Skin epidermis (tissue), 12 donors: Measurements from ENCODE around the gene RNF224.
"Not testable (repeated sequence)": the region's sequence is repeated elsewhere in the genome, so short reads cannot be mapped to it uniquely, and the experiment has no call there.

Experiments
- H3K27ac ChIP-seq, 21 experiments: fragments of 200-600 bp; sonication (generic) in 11 of 21; one replicate each; pipeline ENCODE4 v1.5.0; 2020; ENCODE audit warnings: mild to moderate bottlenecking in 3 of 21, inconsistent platforms in 2 of 21, moderate library complexity in 2 of 21
- H3K4me3 ChIP-seq, 7 experiments: fragments of 200-600 bp; sonication (generic) in 2 of 7; one replicate each; pipeline ENCODE4 v1.5.0; 2020; ENCODE audit warnings: inconsistent platforms in 2 of 7, mild to moderate bottlenecking in 2 of 7, moderate library complexity in 1 of 7

RNF224 gene

DNA sequence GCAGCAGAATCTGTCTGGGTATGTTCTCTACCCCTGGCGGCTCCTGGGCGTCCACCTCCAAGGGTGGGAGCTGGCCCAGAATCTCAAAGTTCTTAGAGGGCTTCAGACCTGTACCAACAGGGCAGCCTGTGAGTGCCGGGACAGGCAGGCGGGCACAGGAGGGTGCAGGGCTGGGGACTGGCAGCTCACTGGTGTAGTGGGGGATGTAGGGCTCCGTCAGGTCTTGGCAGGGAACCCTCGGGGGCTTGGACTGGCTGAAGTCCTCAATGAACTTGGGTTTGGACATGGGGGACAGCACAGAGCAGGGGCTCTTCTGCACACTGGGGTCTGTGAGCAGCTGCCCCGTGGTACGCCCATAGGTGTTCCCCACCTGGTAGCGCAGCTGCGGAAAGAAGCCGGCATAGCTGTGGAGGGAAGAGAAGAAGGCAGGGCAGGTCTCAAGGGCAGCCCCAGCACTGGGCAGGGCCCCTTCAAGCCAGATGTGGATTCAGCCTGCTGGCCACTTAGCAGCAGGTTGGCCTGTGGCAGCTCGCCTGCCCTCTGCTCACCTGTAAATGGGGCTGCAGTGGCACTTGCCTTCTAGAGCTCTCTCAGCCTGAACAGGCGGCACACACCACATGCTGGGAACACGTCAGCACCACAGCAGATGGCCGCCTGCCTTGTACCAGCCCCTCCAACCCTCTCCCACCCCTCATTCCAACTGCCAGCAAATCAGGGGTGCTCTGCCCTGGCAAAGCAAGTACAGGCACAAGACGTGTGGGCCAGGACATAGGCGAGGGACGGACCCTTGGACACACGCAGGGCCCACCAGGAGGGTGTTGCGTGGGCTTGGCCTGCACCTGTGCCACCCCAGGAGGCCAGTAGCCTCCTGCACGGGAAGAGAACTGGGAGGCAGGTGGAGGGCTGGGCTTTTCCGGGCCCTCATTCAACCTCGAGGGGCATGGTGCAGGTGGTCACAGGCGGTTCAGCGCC, 18.4 kb downstream of the RNF224 start:
- H3K4me3 ChIP-seq: no peak overlapping the region
- H3K27ac ChIP-seq: no peak overlapping the region

DNA sequence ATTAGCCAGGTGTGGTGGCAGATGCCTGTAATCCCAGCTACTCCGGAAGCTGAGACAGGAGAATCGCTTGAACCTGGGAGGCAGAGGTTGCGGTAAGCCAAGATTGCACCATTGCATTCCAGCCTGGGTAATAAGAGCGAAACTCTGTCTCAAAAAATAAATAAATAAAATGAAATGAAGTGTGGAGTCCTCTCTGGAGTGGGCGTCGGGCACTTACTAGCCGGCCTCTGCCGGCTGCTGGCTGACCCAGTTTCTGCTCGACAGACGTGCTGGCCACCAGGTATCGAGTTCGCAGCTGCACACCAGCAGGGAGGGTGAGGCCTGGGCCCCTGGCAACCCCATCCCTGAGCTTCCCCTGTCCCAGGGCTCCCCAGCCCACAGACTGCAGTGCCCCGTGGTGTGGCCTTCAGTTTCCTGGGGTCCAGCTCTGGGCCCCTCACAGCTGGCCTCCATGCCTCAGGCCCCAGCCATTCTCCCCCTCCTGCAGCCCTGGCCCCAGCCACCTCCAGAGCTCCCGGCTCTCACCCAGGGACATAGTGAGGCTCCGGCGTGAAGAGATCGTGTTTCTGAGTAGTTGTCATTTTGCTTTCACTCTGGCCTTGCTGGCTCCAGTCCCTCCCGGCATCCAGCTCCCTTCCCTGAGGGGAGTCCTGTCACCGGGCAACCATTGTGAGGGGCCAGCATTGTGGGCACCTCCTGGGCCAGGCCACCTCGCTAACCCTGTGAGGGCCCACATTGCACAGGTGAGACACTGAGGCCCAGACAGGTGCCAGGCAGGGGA, 20.0 kb downstream of the RNF224 start:
- H3K4me3 ChIP-seq: no peak overlapping the region
- no peak overlapping the region for H3K27ac ChIP-seq

DNA sequence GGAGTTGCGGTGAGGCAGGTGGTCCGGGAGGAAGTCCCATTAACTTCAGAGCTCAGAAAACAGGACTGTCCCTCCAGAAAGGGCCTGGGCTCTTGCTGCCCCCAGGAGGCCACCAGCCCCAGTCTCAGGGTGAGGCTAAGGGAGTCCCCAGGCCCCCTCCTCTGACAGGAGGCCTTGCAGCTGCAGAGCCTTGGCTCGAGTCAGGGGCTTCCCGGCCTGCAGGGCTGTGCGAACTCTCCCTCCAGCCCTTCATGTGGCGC, 20.5 kb downstream of the RNF224 start:
- Histone ChIP-seq H3K27ac (no peak overlapping the region), H3K4me3 (no peak overlapping the region)

DNA sequence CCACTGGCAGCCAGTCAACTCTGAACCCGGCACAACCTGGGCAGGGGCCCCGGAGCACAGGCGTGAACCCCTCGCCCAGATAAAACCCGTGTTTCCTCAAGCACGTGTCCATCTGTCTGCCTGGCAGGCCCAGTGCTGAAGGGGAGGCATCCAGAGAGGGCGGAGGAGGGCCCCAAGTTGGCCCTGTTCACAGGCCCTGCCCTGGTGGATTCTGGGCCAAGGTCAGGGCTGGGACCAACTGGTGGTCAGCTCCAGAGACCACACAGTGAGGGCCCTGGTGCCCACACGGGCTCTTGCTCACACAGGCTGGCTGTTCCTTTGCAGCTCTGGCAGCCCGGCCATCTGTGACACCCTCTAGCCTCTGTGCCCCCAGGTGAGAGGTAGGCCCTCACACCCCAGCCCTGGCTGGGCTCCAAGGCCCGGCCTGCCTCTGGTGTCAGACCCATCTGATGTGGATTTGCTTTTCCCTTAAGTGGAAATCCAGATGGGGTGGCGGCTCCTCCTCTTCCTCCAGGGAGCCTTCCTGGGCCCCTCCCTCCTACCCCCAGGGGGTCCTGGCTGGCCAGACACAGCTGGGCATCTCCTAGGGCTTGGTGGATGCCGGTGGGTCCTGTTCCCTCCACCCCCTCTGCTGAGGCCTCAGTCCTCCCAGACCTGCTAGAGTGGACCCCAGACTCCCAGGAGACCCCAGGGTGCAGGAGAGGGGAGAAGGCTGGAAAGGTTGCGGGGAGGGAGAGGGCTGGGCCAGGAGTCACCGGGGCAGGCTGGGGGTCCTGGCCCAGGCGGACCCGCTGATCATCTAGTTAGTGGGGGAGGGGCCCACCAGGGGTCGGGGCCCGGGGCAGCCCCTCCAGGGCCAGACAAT, 23.3 kb downstream of the RNF224 start:
- Histone ChIP-seq H3K27ac (no peak overlapping the region), H3K4me3 (no peak overlapping the region)

DNA sequence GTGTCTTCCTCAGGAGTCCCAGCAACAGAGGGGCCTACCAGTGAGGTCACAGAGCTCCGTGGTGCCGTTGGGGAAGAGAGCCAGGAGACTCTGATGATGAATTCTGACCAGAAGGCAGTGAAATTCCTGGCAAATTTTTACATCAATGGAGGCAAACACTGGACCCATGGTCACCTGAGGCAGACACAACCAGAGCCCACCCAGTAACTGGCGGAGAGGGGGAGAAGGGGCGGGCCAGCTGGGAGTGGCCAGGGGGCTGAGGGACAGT, 23.8 kb downstream of the RNF224 start, which contains the start of gene STPG3:
TSS of gene STPG3 (plus strand) at position 93 of the 268 bp plus-strand sequence. CDS start at position 94, 1 bp downstream.
- no peak within 1 kb of the TSS for H3K4me3 ChIP-seq
- no peak within 1 kb of the TSS for H3K27ac ChIP-seq

DNA sequence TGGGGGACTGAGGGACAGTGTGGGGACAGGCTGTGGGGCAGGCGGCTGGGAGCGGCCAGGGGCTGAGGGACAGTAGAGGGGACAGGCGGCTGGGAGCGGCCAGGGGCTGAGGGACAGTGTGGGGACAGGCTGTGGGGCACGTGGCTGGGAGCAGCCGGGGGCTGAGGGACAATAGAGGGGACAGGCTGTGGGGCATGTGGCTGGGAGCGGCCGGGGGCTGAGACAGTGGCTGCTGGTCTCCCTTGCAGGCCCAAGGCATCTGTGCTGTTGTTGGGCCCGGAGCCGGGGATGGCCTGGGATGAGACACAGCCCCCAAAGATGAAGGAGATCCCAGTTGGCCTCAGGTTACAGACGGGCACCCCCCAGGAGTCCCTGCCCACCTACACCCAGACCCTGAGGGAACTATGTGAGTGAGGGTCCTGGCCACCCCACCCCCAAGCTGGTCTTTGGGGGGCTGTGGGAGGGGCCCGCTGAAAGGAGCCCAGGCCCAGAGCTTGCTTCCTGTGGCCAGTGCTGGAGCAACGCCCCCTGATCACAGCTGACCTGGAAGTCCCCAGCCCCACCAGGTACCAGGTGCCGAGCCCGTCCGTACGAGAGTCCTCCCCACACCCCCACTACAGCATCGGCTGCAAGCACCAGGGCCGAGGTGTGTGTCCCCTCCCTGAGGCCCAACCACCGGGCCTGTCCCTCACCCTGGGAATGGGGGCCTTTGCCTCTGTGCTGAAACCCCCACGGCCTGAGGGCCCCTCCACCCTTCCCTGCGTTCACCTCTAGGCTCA, 24.4 kb downstream of the RNF224 start:
- Histone ChIP-seq H3K27ac (no peak overlapping the region), H3K4me3 (no peak overlapping the region)

DNA sequence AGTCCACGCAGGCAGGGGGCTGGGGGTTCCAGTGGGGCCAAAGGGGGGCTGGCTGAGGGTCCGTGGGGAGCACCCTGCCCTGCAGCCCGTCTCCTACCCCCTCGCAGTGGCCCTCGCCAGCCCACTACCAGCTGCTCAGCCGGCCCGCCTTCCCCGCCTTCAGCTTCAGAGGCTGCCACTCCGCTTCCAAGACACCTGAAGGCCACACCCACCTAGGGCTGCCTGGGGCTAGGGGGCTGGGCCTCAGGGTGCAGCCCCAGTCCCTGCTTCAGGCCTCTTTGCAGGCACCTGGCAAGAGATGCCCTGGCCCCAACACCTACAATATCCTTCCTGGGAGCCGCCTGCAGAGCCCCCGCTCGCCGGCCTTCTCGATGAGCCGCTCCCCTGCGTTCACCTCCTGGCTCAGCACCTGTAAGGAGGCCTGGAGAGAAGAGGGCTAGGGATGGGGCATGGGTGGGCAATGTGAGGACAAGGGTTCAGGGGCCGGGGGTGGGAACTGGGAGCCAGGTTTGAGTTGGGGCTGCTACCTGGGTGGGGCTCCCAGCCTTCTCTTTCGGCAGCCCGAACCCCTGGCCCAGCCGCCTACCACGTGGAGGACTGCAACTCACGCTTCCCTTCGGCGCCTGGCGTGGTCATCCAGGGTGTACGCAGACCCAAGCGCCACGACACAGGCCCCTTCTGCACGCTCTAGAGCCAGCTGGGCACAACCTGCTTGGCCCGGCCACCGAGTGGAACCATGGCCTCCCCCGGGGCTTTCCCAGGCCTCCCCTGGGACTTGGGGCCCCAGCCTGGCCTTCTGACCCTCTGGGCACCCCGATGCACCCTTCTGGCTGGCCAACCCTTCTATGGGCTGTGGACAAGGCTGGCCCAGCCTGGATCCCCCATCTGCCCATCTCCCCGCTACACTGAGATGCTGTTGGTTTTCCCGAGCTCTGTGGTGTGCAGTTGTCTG, 25.5 kb downstream of the RNF224 start:
- no peak overlapping the region for H3K27ac ChIP-seq
- no peak overlapping the region for H3K4me3 ChIP-seq

DNA sequence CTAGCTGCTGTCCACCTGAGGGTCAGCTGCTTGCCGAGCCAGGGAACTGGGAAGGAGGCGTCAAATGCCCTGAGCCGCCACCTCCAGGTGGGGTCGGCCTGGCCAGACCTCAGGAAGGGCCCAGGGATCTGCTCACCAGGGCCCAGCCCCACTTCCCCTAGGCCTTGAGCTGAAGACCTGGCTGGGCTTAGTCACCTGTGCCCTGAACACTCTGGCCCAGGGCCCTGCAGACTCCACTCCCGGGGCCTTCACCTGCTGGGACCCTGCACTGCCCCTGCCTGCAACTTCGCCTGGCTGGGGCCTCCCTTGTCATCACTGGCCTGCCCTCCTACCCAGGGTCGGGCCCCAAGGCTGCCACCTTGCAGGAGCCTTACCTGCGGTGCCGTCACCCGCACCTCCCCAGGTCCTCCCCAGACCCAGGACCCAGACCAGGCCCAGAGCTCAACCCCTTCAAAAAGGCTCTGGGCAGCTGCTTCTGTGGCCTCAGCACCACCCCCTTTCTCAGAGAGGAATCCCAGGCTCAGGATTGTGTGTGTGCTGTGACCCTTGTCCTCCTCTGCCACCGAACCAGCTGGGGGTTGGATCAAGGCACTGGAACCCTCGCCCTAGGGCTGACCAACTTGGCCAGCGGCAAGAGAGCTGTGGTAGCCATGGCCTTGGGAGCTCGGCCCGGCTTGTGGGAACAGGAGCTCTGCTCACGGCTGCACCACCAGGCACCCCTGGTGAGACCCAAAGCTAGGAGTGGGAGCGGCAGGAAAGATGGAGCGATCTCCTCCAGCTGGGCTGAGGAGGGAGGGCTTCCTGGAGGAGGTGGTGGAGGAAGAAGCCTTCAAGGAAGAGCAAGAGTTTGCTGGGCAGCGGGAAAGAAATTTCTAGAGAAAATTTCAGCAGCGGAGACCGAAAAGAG, 26.7 kb downstream of the RNF224 start:
- peak overlapping the region in 16 of 21 experiments; percentile 75 to 95 (median 84) for H3K27ac ChIP-seq

DNA sequence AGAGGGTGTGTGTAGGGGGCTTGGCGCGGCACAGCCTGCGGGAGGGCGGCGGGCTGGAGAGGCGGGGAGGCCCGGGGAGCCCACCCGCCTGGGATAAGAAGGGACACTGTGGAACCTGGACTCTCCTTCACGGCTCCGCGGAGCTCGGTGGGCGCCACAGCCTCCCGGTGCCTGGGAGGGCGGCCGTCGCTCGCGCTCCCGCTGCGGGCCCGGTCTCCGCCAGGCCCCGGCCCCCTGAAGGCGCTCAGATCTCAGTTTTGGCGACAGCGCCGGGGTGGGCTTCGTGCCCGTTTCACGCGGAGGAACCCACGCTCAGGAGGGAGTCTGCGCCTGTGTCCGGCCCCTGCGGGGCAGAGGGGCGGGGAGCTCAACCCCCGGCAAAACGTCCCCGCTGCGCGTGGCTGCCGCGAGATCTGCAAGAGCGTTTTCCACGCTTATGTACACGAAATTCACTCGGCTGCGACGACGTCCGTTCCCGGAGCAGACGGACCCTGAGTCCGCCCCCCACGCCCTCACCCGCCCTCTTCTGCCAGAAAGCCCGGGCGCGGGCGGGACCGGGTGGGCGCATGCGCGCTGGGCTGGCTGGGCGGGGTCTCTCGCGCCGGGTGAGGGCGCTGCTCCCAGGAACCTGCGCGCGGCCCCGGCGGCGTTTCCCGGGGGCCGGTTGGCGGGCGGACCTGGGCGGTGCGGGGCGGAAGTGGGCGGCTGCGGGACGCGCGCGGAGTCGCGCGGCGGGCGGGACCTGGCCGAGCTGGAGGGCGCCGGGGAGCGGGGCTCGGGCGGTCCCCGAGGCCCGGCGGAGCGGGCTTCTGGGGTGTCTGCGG, 27.5 kb downstream of the RNF224 start, which contains the start of gene NELFB:
TSS of gene NELFB (plus strand) at position 704 of the 824 bp plus-strand sequence.
- peak within 1 kb of the TSS; percentile 73 to 100 (median 99) for H3K4me3 ChIP-seq
- H3K27ac ChIP-seq: peak within 1 kb of the TSS; percentile 27 to 95 (median 87)

More for the DNA sequence above, 26.7 kb downstream of the RNF224 start:
- peak overlapping the region; percentile 73 to 100 (median 99) for H3K4me3 ChIP-seq

DNA sequence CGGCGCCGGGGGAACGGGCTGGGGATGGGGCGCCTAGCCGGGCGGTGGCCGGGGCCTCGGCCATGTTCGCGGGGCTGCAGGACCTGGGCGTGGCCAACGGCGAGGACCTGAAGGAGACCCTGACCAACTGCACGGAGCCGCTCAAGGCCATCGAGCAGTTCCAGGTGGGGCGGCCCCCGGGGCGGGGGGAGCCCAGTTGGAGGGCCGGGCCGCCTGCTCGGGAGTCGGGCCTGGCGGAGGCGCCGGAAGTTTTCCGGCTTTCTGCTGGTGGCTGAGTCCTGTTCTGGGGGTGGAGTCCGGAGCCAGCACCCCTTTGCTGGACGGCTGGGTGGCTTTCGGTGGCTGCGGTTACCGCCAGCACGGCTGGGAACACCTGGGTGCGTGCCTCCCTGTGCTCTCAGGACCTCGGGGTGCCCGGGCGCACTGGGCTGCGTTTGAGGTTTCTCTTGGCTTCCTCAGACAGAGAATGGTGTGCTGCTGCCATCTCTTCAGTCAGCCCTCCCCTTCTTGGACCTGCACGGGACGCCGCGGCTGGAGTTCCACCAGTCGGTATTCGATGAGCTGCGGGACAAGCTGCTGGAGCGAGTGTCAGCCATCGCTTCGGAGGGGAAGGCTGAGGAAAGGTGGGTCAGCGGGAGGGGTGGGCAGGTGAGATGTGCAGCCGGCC, 28.3 kb downstream of the RNF224 start:
- Histone ChIP-seq H3K27ac (peak overlapping the region; percentile 27 to 95 (median 87)), H3K4me3 (peak overlapping the region; percentile 73 to 100 (median 99))

DNA sequence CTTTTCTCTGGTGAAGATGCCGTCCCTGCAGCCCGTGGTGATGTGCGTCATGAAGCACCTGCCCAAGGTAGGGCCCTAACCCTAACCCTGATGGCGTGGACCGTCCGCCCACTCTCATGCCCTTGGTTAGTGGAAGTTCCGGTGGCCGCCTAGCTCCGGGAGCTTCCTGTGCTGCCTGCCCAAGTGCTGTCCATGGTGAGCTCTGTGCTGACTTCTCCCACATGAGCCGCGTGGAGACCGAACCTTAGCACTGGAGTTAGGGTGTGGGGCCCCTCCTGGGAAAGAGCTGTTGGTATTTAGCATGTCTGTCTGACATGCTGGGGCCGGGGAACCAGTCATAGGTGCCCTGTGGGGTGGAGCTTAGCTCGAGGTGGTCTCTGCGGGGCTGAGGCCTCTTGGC, 29.1 kb downstream of the RNF224 start:
- Histone ChIP-seq H3K27ac (peak overlapping the region in 2 of 21 experiments; percentile 89 to 95), H3K4me3 (peak overlapping the region in 6 of 7 experiments; percentile 73 to 100 (median 100))

DNA sequence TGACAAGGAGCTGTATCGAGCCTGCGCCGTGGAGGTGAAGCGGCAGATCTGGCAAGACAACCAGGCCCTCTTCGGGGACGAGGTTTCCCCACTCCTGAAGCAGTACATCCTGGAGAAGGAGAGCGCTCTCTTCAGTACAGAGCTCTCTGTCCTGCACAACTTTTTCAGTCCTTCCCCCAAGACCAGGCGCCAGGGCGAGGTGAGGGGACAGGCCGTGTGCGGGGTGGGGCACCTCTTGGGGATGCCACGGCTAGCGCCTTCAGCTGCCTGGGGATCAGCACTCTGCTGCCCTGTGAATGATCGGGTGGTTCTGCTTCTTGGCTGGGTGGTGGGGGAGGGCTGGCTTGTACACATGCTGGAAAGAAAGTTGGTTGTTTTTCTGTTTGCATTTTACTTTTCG, 29.6 kb downstream of the RNF224 start:
- Histone ChIP-seq H3K4me3 (no peak overlapping the region), H3K27ac (no peak overlapping the region)

DNA sequence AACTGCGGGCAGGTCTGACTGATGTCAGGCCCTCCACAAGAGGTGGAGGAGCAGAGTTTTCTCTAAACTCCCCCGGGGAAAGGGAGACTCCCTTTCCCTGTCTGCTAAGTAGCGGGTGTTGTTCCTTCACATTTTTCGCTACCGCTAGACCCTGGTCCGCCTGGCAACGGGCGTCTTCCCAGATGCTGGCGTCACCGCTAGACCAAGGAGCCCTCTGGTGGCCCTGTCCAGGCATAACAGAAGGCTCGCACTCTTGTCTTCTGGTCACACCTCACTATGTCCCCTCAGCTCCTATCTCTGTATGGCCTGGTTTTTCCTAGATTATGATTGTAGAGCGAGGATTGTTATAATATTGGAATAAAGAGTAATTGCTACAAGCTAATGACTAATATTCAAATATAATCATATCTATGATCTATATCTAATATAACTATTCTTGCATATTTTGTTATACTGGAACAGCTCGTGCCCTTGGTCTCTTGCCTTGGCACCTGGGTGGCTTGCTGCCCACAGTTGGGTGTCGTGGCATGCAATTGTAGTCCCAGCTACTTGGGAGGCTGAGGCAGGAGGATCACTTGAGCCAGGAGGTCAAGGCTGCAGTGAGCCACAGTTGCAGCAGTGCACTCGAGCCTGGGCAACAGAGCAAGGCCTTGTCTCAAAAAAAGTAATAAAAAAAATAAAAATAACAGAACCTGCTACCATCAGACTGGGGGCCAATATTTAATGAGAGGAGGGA, 35.0 kb downstream of the RNF224 start:
- not testable (repeated sequence) for H3K4me3 ChIP-seq, H3K27ac ChIP-seq

DNA sequence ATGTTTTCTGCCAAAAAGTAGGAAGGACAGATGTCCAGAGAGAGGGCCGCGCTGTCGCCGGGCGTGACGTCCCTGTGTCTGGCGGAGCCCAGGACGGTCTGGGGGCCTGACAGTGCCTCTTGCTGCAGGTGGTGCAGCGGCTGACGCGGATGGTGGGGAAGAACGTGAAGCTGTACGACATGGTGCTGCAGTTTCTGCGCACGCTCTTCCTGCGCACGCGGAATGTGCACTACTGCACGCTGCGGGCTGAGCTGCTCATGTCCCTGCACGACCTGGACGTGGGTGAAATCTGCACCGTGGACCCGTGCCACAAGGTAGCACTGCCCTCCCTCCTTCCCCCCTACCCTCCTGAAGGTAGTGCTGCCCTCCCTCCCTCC, 35.6 kb downstream of the RNF224 start:
- H3K4me3 ChIP-seq: no peak overlapping the region
- no peak overlapping the region for H3K27ac ChIP-seq

DNA sequence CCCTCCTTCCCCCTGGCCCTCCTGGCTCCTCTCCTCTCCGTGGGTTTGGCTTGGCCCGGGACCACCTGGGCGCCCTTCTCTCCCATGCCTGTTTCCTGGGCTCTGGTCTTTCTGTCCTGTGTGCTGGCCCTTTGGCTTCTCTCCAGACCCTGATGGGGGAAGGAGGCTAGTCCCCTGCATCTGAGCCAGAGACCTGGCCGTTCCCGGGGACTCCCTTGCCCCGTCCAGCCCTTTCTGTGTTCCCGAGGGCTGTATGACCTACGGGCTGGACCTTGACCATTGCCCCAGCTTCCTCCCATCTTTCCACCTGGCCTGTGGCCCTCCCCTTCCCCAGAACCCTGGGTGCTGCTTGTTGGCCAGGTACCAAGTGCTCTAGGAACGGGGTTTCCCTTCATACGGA, 36.2 kb downstream of the RNF224 start:
- H3K4me3 ChIP-seq: no peak overlapping the region
- no peak overlapping the region for H3K27ac ChIP-seq
